HEK293 (cell line): Measurements from ENCODE around the gene MSI2.

Experiments used
- CTCF ChIA-PET: fragments of 350-600 bp; formaldehyde crosslinking; extraction: SDS; loops from one replicate; lab custom pipeline; 2021; ENCODE audit warnings: antibody characterized with exemption; lab: Yijun Ruan, JAX
- POLR2A ChIA-PET: fragments of 300-600 bp; formaldehyde crosslinking; extraction: SDS; loops from one replicate; lab custom pipeline; 2020; ENCODE audit warnings: antibody characterized with exemption, inconsistent platforms; lab: Yijun Ruan, JAX
- H3K27ac ChIP-seq: fragments of 200-500 bp; sonication (Bioruptor generic); 2 replicates; pipeline ENCODE4 v1.5.1; 2014; ENCODE audit warnings: low read depth, low read length, control low read depth, inconsistent platforms; ENCODE audit errors: extremely low read depth
- H3K36me3 ChIP-seq, 2 experiments: fragments of 200-500 bp in 1 of 2; sonication (Bioruptor generic) in 1 of 2; 1 replicate in 1 of 2; 2 replicates in 1 of 2; pipeline ENCODE4 v1.5.1; 2014 to 2017; ENCODE audit warnings: inconsistent platforms in 2 of 2, low read length in 2 of 2; ENCODE audit not compliant: control insufficient read depth in 2 of 2, insufficient read depth in 1 of 2
- H3K4me1 ChIP-seq: fragments of 200-500 bp; sonication (Bioruptor generic); 2 replicates; pipeline ENCODE4 v1.5.1; 2014; ENCODE audit warnings: mild to moderate bottlenecking, low read length, inconsistent platforms; ENCODE audit not compliant: control insufficient read depth, insufficient read depth
- H3K4me3 ChIP-seq: 2 replicates; pipeline ENCODE4 v1.5.1; 2011; ENCODE audit warnings: low read depth, mild to moderate bottlenecking, control low read depth, low read length, moderate library complexity
- H3K9me3 ChIP-seq: fragments of 200-500 bp; sonication (Bioruptor generic); 2 replicates; pipeline ENCODE4 v1.5.1; 2014; ENCODE audit warnings: low read depth, low read length, inconsistent platforms; ENCODE audit not compliant: control insufficient read depth, insufficient read depth
- BCL11B ChIP-seq: fragments of 450-650 bp; formaldehyde crosslinking; IDR thresholded peaks from 2 replicates; pipeline ENCODE4 v1.5.1; 2016; ENCODE audit warnings: low read depth, missing biosample characterization, missing genetic modification characterization
- GLI2 ChIP-seq: fragments of 450-650 bp; formaldehyde crosslinking; IDR thresholded peaks from 2 replicates; pipeline ENCODE4; 2017; ENCODE audit warnings: missing biosample characterization, missing genetic modification characterization, low read depth, borderline replicate concordance
- HOXA7 ChIP-seq: sonication (generic); formaldehyde crosslinking; IDR thresholded peaks from 2 replicates; pipeline ENCODE4 v1.8.1; 2022; ENCODE audit warnings: missing genetic modification reagents, borderline replicate concordance
- KLF10 ChIP-seq: fragments of 450-650 bp; IDR thresholded peaks from 2 replicates; pipeline ENCODE4 v1.5.1; 2018; ENCODE audit warnings: missing biosample characterization, mild to moderate bottlenecking, missing genetic modification characterization
- OVOL3 ChIP-seq: fragments of 450-650 bp; formaldehyde crosslinking; IDR thresholded peaks from 2 replicates; pipeline ENCODE4 v1.5.1; 2016; ENCODE audit warnings: missing biosample characterization, missing genetic modification characterization
- SP2 ChIP-seq: fragments of 450-650 bp; formaldehyde crosslinking; IDR thresholded peaks from 2 replicates; pipeline ENCODE4 v1.5.1; 2016; ENCODE audit warnings: missing biosample characterization, missing genetic modification characterization
- WT1 ChIP-seq: fragments of 450-650 bp; formaldehyde crosslinking; IDR thresholded peaks from 2 replicates; pipeline ENCODE4 v1.5.1; 2016; ENCODE audit warnings: missing biosample characterization, missing genetic modification characterization
- ZFP3 ChIP-seq: fragments of 450-650 bp; formaldehyde crosslinking; IDR thresholded peaks from 2 replicates; pipeline ENCODE4 v1.5.1; 2016; ENCODE audit warnings: low read depth, missing biosample characterization, missing genetic modification characterization
- ZNF146 ChIP-seq: fragments of 450-650 bp; formaldehyde crosslinking; IDR thresholded peaks from 2 replicates; pipeline ENCODE4 v1.5.1; 2016; ENCODE audit warnings: missing biosample characterization, missing genetic modification characterization
- ZNF175 ChIP-seq: fragments of 450-650 bp; formaldehyde crosslinking; IDR thresholded peaks from 2 replicates; pipeline ENCODE4 v1.5.1; 2016; ENCODE audit warnings: missing biosample characterization, missing genetic modification characterization
- ZNF2 ChIP-seq: fragments of 450-650 bp; formaldehyde crosslinking; IDR thresholded peaks from 2 replicates; pipeline ENCODE4 v1.5.1; 2016; ENCODE audit warnings: missing biosample characterization, missing genetic modification characterization
- ZNF266 ChIP-seq: fragments of 450-650 bp; formaldehyde crosslinking; IDR thresholded peaks from 2 replicates; pipeline ENCODE4 v1.5.1; 2016; ENCODE audit warnings: missing biosample characterization, missing genetic modification characterization, low read depth
- ZNF302 ChIP-seq: fragments of 450-650 bp; formaldehyde crosslinking; IDR thresholded peaks from 2 replicates; pipeline ENCODE4 v1.5.1; 2016; ENCODE audit warnings: missing biosample characterization, missing genetic modification characterization, low read depth
- ZNF335 ChIP-seq: fragments of 450-650 bp; formaldehyde crosslinking; conservative IDR thresholded peaks from 2 replicates; pipeline ENCODE4 v1.5.1; 2016; ENCODE audit warnings: missing biosample characterization, missing genetic modification characterization
- ZNF37A ChIP-seq: fragments of 450-650 bp; IDR thresholded peaks from 2 replicates; pipeline ENCODE4 v1.5.1; 2018; ENCODE audit warnings: missing biosample characterization, missing genetic modification characterization
- ZNF48 ChIP-seq: fragments of 450-650 bp; formaldehyde crosslinking; IDR thresholded peaks from 2 replicates; pipeline ENCODE4 v1.5.1; 2016; ENCODE audit warnings: missing biosample characterization, missing genetic modification characterization
- ZNF558 ChIP-seq: fragments of 450-650 bp; formaldehyde crosslinking; IDR thresholded peaks from 2 replicates; pipeline ENCODE4 v1.5.1; 2016; ENCODE audit warnings: missing biosample characterization, missing genetic modification characterization
- ZNF623 ChIP-seq: fragments of 450-650 bp; formaldehyde crosslinking; IDR thresholded peaks from 2 replicates; pipeline ENCODE4 v1.5.1; 2016; ENCODE audit warnings: missing biosample characterization, missing genetic modification characterization
- ZNF658 ChIP-seq: fragments of 450-650 bp; formaldehyde crosslinking; IDR thresholded peaks from 2 replicates; pipeline ENCODE4; 2016; ENCODE audit warnings: missing biosample characterization, missing genetic modification characterization
- ZNF768 ChIP-seq: fragments of 450-650 bp; formaldehyde crosslinking; IDR thresholded peaks from 2 replicates; pipeline ENCODE4 v1.5.1; 2018; ENCODE audit warnings: missing biosample characterization, mild to moderate bottlenecking, missing genetic modification characterization
- TF ChIP-seq, protein P1 (sequence below): fragments of 450-650 bp; formaldehyde crosslinking; IDR thresholded peaks from 2 replicates; pipeline ENCODE4 v1.5.1; 2016; ENCODE audit warnings: missing biosample characterization, missing genetic modification characterization, borderline replicate concordance
- TF ChIP-seq, protein P2 (sequence below): fragments of 450-650 bp; IDR thresholded peaks from 2 replicates; pipeline ENCODE4 v1.5.1; 2018; ENCODE audit warnings: missing biosample characterization, mild to moderate bottlenecking, missing genetic modification characterization
- TF ChIP-seq, protein P3 (sequence below): fragments of 450-650 bp; formaldehyde crosslinking; IDR thresholded peaks from 2 replicates; pipeline ENCODE4 v1.5.1; 2016; ENCODE audit warnings: missing biosample characterization, missing genetic modification characterization, borderline replicate concordance
- TF ChIP-seq, protein P4 (sequence below): fragments of 450-650 bp; formaldehyde crosslinking; IDR thresholded peaks from 2 replicates; pipeline ENCODE4 v1.5.1; 2016; ENCODE audit warnings: missing biosample characterization, missing genetic modification characterization

The MSI2 gene

DNA sequence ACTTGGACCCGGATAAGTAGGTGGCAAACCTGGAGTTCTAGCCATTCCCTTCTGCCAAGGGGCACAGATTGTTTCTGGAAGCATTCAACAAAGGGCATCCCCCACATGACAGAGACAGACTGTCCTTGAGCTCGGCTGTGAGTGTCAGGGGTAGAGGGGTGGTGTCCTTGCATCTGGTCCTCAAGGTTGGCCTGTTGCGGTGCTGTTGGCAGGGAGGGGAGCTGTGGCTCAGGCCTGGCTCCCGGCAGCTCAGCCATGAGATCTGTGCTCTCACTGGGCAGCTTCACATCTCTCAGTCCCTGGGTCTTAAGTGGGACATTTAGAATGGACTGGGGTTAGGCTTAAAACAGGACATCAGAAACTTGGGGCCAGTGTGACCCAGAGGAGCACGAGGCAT, 468.4 kb downstream of the MSI2 start (continued):
- TF ChIP-seq, protein P1, sequence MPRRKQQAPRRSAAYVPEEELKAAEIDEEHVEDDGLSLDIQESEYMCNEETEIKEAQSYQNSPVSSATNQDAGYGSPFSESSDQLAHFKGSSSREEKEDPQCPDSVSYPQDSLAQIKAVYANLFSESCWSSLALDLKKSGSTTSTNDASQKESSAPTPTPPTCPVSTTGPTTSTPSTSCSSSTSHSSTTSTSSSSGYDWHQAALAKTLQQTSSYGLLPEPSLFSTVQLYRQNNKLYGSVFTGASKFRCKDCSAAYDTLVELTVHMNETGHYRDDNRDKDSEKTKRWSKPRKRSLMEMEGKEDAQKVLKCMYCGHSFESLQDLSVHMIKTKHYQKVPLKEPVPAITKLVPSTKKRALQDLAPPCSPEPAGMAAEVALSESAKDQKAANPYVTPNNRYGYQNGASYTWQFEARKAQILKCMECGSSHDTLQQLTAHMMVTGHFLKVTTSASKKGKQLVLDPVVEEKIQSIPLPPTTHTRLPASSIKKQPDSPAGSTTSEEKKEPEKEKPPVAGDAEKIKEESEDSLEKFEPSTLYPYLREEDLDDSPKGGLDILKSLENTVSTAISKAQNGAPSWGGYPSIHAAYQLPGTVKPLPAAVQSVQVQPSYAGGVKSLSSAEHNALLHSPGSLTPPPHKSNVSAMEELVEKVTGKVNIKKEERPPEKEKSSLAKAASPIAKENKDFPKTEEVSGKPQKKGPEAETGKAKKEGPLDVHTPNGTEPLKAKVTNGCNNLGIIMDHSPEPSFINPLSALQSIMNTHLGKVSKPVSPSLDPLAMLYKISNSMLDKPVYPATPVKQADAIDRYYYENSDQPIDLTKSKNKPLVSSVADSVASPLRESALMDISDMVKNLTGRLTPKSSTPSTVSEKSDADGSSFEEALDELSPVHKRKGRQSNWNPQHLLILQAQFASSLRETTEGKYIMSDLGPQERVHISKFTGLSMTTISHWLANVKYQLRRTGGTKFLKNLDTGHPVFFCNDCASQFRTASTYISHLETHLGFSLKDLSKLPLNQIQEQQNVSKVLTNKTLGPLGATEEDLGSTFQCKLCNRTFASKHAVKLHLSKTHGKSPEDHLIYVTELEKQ = no peak
- TF ChIP-seq BCL11B (tag by site-specific recombination) (no peak), ZNF175 (tag by site-specific recombination) (no peak), ZNF623 (no peak), ZNF658 (no peak), SP2 (tag by site-specific recombination) (no peak), ZNF302 (tag by site-specific recombination) (no peak), OVOL3 (no peak)

DNA sequence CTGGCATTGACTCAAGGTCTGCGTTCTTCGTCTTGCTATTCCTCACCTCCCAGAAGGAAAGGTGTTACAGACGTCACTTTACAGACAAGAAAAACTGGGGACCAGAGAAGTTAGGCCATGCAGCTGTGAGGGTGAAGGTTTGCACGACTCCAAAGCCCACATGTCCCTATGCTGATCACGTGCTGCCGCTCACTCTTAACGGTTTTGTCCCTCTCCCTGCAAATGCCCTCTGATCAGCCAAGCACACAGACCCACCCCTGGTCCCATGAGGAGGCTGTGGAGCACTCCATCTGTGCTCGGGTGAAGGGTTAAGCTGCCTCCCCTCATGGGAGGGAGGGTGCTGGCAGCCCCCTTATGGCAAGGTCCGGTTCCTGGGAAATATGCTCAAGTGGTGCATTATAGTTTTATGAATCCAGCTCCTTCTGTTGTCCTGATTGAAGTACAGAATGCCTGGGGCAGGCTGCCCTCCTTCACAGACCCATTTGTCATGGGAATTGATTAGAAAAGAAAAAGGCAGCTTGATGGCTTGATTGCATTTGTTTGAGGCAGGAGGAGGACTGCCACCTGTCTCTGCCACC, 470.0 kb downstream of the MSI2 start:
- Histone ChIP-seq H3K4me3 (no peak overlapping the region), H3K4me1 (no peaks in the 10 kb centered on the region), H3K9me3 (no peaks in the 10 kb centered on the region), H3K36me3 (no peaks in the 10 kb centered on the region), H3K27ac (no peak overlapping the region)
- TF ChIP-seq ZNF2 = no peak
- no peak for TF ChIP-seq ZNF768 (tag by site-specific recombination)
- TF ChIP-seq ZNF558 = no peak
- no peak for TF ChIP-seq ZNF146
- TF ChIP-seq, protein P2, sequence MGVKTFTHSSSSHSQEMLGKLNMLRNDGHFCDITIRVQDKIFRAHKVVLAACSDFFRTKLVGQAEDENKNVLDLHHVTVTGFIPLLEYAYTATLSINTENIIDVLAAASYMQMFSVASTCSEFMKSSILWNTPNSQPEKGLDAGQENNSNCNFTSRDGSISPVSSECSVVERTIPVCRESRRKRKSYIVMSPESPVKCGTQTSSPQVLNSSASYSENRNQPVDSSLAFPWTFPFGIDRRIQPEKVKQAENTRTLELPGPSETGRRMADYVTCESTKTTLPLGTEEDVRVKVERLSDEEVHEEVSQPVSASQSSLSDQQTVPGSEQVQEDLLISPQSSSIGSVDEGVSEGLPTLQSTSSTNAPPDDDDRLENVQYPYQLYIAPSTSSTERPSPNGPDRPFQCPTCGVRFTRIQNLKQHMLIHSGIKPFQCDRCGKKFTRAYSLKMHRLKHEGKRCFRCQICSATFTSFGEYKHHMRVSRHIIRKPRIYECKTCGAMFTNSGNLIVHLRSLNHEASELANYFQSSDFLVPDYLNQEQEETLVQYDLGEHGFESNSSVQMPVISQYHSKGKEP (tag by site-specific recombination) = no peak
- TF ChIP-seq HOXA7 (CRISPR knock-in tag) = no peak
- no peak for TF ChIP-seq KLF10 (tag by site-specific recombination)
- no peak for TF ChIP-seq ZNF335 (tag by site-specific recombination)
- TF ChIP-seq, protein P3, sequence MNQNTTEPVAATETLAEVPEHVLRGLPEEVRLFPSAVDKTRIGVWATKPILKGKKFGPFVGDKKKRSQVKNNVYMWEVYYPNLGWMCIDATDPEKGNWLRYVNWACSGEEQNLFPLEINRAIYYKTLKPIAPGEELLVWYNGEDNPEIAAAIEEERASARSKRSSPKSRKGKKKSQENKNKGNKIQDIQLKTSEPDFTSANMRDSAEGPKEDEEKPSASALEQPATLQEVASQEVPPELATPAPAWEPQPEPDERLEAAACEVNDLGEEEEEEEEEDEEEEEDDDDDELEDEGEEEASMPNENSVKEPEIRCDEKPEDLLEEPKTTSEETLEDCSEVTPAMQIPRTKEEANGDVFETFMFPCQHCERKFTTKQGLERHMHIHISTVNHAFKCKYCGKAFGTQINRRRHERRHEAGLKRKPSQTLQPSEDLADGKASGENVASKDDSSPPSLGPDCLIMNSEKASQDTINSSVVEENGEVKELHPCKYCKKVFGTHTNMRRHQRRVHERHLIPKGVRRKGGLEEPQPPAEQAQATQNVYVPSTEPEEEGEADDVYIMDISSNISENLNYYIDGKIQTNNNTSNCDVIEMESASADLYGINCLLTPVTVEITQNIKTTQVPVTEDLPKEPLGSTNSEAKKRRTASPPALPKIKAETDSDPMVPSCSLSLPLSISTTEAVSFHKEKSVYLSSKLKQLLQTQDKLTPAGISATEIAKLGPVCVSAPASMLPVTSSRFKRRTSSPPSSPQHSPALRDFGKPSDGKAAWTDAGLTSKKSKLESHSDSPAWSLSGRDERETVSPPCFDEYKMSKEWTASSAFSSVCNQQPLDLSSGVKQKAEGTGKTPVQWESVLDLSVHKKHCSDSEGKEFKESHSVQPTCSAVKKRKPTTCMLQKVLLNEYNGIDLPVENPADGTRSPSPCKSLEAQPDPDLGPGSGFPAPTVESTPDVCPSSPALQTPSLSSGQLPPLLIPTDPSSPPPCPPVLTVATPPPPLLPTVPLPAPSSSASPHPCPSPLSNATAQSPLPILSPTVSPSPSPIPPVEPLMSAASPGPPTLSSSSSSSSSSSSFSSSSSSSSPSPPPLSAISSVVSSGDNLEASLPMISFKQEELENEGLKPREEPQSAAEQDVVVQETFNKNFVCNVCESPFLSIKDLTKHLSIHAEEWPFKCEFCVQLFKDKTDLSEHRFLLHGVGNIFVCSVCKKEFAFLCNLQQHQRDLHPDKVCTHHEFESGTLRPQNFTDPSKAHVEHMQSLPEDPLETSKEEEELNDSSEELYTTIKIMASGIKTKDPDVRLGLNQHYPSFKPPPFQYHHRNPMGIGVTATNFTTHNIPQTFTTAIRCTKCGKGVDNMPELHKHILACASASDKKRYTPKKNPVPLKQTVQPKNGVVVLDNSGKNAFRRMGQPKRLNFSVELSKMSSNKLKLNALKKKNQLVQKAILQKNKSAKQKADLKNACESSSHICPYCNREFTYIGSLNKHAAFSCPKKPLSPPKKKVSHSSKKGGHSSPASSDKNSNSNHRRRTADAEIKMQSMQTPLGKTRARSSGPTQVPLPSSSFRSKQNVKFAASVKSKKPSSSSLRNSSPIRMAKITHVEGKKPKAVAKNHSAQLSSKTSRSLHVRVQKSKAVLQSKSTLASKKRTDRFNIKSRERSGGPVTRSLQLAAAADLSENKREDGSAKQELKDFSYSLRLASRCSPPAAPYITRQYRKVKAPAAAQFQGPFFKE (tag by site-specific recombination) = no peak
- TF ChIP-seq ZNF48 (tag by site-specific recombination) = no peak
- no peak for TF ChIP-seq WT1
- no peak for TF ChIP-seq ZNF37A (tag by site-specific recombination)
- no peak for TF ChIP-seq GLI2
- TF ChIP-seq, protein P4, sequence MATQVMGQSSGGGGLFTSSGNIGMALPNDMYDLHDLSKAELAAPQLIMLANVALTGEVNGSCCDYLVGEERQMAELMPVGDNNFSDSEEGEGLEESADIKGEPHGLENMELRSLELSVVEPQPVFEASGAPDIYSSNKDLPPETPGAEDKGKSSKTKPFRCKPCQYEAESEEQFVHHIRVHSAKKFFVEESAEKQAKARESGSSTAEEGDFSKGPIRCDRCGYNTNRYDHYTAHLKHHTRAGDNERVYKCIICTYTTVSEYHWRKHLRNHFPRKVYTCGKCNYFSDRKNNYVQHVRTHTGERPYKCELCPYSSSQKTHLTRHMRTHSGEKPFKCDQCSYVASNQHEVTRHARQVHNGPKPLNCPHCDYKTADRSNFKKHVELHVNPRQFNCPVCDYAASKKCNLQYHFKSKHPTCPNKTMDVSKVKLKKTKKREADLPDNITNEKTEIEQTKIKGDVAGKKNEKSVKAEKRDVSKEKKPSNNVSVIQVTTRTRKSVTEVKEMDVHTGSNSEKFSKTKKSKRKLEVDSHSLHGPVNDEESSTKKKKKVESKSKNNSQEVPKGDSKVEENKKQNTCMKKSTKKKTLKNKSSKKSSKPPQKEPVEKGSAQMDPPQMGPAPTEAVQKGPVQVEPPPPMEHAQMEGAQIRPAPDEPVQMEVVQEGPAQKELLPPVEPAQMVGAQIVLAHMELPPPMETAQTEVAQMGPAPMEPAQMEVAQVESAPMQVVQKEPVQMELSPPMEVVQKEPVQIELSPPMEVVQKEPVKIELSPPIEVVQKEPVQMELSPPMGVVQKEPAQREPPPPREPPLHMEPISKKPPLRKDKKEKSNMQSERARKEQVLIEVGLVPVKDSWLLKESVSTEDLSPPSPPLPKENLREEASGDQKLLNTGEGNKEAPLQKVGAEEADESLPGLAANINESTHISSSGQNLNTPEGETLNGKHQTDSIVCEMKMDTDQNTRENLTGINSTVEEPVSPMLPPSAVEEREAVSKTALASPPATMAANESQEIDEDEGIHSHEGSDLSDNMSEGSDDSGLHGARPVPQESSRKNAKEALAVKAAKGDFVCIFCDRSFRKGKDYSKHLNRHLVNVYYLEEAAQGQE = no peak
- TF ChIP-seq ZNF266 (tag by site-specific recombination) = no peak
- TF ChIP-seq ZFP3 (tag by site-specific recombination) = no peak
- POLR2A ChIA-PET = no interaction called here
- CTCF ChIA-PET = interaction anchor here (0.8 kb wide), 1 partner anchor 57 kb away, joined by 3 read pairs; no protein-coding TSS in a partner anchor
